OCI-LY7 (cell line): ENCODE data around the gene MAP3K21. TPM values are rescaled to one million over a fixed set of nuclear protein-coding genes. Genes with fewer than 3 reads are reported as not detected.

ENCODE experiments used
- BruUV-seq: library from RNA; stranded (reverse); fragments of 400-500 nt; replicated peaks from 2 replicates; lab custom pipeline; 2021; lab: Mats Ljungman, UMichigan
- CTCF ChIA-PET: fragments of 300-600 bp; sonication (Branson Sonifier 250); formaldehyde crosslinking; loops from one replicate; lab custom pipeline; 2022; ENCODE audit warnings: antibody characterized with exemption; ENCODE audit not compliant: unreplicated experiment; lab: Charles Lee
- POLR2A ChIA-PET: fragments of 300-600 bp; sonication (Branson Sonifier 250); formaldehyde crosslinking; loops from one replicate; lab custom pipeline; 2022; ENCODE audit warnings: antibody characterized with exemption; lab: Charles Lee
- DNase-seq: peaks from one replicate; pipeline ENCODE4 v3.0.0-alpha.2; 2015; ENCODE audit warnings: low spot score
- H2AFZ ChIP-seq: fragments of 200-600 bp; sonication (generic), shearing (Covaris generic); 2 replicates; pipeline ENCODE4 v1.6.1; 2014; ENCODE audit warnings: mild to moderate bottlenecking, antibody characterized with exemption, low read length, moderate library complexity
- H3K27ac ChIP-seq: fragments of 200-600 bp; sonication (generic); 2 replicates; pipeline ENCODE4 v1.5.1; 2014; ENCODE audit warnings: mixed run types, low read depth, mild to moderate bottlenecking, moderate library complexity, low read length, inconsistent platforms; ENCODE audit not compliant: poor library complexity, severe bottlenecking
- H3K36me3 ChIP-seq: fragments of 200-600 bp; sonication (generic); 2 replicates; pipeline ENCODE4 v1.6.1; 2014; ENCODE audit warnings: mild to moderate bottlenecking, antibody characterized with exemption, low read length, moderate library complexity, mixed read lengths; ENCODE audit not compliant: insufficient read depth
- H3K4me1 ChIP-seq: fragments of 200-600 bp; sonication (generic); 2 replicates; pipeline ENCODE4 v1.5.1; 2014; ENCODE audit warnings: mild to moderate bottlenecking, low read length; ENCODE audit not compliant: insufficient read depth, poor library complexity, severe bottlenecking
- H3K4me2 ChIP-seq: fragments of 200-600 bp; sonication (generic); 2 replicates; pipeline ENCODE4 v1.6.1; 2014; ENCODE audit warnings: mild to moderate bottlenecking, low read length
- H3K4me3 ChIP-seq: fragments of 200-600 bp; sonication (generic); 2 replicates; pipeline ENCODE4 v1.5.1; 2014; ENCODE audit warnings: mild to moderate bottlenecking, low read depth, low read length; ENCODE audit not compliant: poor library complexity, severe bottlenecking
- H3K79me2 ChIP-seq: fragments of 200-600 bp; sonication (generic); 2 replicates; pipeline ENCODE4 v1.6.1; 2016; ENCODE audit warnings: low read depth, mild to moderate bottlenecking, low read length, moderate library complexity, mixed read lengths; ENCODE audit not compliant: insufficient read depth
- H3K9me2 ChIP-seq: fragments of 200-600 bp; sonication (generic); 2 replicates; pipeline ENCODE4 v1.6.1; 2016; ENCODE audit warnings: mild to moderate bottlenecking, low read length, mixed read lengths; ENCODE audit not compliant: insufficient read depth
- H3K9me3 ChIP-seq: fragments of 200-600 bp; sonication (generic); 2 replicates; pipeline ENCODE4 v1.6.1; 2014; ENCODE audit warnings: mild to moderate bottlenecking, mixed run types, low read length, mixed read lengths
- H4K20me1 ChIP-seq: fragments of 200-600 bp; sonication (generic); 2 replicates; pipeline ENCODE4 v1.6.1; 2014; ENCODE audit warnings: mild to moderate bottlenecking, antibody characterized with exemption, low read length, moderate library complexity, mixed read lengths; ENCODE audit not compliant: insufficient read depth
- EZH2phosphoT487 ChIP-seq: fragments of 200-600 bp; sonication (generic); IDR thresholded peaks from 2 replicates; pipeline ENCODE4 v1.6.1; 2018; ENCODE audit warnings: low read depth, borderline replicate concordance, mild to moderate bottlenecking, mixed run types, antibody characterized with exemption, low read length, moderate library complexity, mixed read lengths
- intact Hi-C: fragments of 100-400 bp; cut with micrococcal nuclease; formaldehyde crosslinking; loops from one replicate; pipeline ENCODE4 v1.10.0; 2022; ENCODE audit not compliant: unreplicated experiment
- total RNA-seq, 2 experiments: library from RNA; depleted of rRNA in 1 of 2; stranded (reverse); fragments of >200 nt in 1 of 2; shearing (Covaris generic) in 1 of 2; gene quantifications; 2 replicates each; pipeline ENCODE4 v1.2.3, GENCODE V29; 2014 to 2022
- TF ChIP-seq, protein P1 (sequence below): fragments of 200-600 bp; sonication (generic); conservative IDR thresholded peaks from 2 replicates; pipeline ENCODE4 v1.5.1; 2014; ENCODE audit warnings: mild to moderate bottlenecking, antibody characterized with exemption, low read length, moderate library complexity, mixed read lengths

MAP3K21 gene
- total RNA-seq, 2 experiments from 2014 or later: 1.3 to 1.8 TPM

DNA sequence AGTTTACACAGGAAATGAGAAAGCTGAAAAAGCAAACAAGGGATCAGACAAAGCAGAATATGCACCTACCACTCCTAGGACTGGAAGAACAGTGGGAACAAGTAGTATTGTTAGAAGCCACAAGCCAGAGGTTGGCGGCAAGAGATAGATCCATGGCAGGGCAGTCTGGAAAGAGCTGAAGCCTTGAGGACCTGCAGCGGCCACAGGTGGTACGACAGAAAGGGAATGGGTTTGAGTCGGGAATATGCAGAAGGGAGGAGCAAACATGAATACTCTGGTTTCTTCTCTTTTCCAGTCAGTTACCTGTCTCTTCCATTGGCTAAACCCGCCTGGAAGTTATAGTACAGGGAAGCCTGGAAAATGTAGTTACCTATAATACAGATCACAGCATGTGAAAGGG is 28.1 kb upstream of the MAP3K21 start:
- CTCF ChIA-PET: no interaction called here
- no peaks in the 10 kb centered on the region for H3K36me3 ChIP-seq
- H3K4me3 ChIP-seq: no peak overlapping the region
- peaks cover 6% of the 10 kb centered on the region; the same call in 1 of the 2 replicates for H3K79me2 ChIP-seq
- no peak for DNase-seq
- no peak overlapping the region for H3K27ac ChIP-seq
- POLR2A ChIA-PET: no interaction called here
- intact Hi-C loops: no loop called here
- no peak overlapping the region for H2AFZ ChIP-seq
- TF ChIP-seq, protein P1, sequence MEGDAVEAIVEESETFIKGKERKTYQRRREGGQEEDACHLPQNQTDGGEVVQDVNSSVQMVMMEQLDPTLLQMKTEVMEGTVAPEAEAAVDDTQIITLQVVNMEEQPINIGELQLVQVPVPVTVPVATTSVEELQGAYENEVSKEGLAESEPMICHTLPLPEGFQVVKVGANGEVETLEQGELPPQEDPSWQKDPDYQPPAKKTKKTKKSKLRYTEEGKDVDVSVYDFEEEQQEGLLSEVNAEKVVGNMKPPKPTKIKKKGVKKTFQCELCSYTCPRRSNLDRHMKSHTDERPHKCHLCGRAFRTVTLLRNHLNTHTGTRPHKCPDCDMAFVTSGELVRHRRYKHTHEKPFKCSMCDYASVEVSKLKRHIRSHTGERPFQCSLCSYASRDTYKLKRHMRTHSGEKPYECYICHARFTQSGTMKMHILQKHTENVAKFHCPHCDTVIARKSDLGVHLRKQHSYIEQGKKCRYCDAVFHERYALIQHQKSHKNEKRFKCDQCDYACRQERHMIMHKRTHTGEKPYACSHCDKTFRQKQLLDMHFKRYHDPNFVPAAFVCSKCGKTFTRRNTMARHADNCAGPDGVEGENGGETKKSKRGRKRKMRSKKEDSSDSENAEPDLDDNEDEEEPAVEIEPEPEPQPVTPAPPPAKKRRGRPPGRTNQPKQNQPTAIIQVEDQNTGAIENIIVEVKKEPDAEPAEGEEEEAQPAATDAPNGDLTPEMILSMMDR: no peak
- no peak for TF ChIP-seq EZH2phosphoT487
- H4K20me1 ChIP-seq: peaks cover under 1% of the 10 kb centered on the region; the same call in 1 of the 2 replicates
- H3K9me2 ChIP-seq: no peaks in the 10 kb centered on the region
- 0 out of 2 replicates have a peak, but pooled peaks cover 6% of the 10 kb centered on the region for H3K9me3 ChIP-seq
- H3K4me1 ChIP-seq: peaks cover 12% of the 10 kb centered on the region
- H3K4me2 ChIP-seq: no peak overlapping the region
- BruUV-seq: no TSS peak

DNA sequence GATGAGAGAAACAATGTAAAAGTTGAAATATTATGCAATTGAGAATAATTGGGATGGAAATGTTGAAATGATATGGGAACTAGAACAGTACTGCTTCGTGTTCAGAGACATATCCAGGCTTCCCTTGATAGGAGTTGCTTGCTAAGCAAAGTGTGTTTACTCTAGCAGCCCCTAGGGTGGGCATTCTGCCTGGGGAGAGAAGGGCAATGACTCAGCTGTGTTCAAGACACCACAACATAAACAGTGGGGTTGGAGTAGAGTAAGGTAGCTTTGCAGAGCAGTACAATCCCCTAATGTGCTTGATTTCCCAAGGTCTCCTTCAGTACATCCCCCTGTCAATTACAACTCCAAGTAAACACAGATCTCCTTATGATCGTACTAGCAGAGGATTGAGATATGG is 27.2 kb upstream of the MAP3K21 start:
- H3K9me3 ChIP-seq: 0 out of 2 replicates have a peak, but pooled peaks cover 6% of the 10 kb centered on the region
- intact Hi-C loops: loop anchor here (5.0 kb wide), 1 partner anchor 92 kb away; no protein-coding TSS in a partner anchor
- POLR2A ChIA-PET: interaction anchor here (0.9 kb wide), 1 partner anchor 16 kb away, joined by 3 read pairs; no protein-coding TSS in a partner anchor

DNA sequence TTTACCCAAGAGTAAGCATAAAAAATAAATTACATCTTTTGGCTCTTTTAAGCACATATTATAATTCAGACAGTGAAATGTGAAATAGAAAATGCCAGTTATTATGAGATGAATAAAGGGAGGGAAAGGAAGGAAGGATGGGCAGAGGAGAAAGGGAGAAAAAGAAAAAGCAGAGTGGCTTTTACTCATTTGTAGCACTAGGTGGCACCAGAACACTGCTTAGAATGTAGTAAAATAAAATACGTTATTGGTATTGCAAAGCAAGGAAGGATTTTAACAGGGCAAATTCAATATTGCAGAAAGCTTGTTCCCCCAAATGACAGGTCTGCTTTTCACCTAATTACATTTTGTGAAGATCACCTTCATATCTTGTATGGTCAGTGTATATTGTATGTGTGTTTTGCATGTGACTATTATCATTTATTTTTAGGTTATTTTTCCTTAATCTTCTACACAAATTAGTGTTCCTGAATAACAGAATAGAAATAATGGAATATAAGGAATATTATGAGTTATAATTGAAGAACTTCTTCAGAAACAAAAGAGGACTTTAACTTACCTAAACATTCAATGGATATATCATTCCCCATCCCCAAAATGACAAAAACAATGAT is 22.9 kb upstream of the MAP3K21 start:
- DNase-seq: peak; percentile 55
- no peak overlapping the region for H2AFZ ChIP-seq
- CTCF ChIA-PET: no interaction called here

More for the DNA sequence above, 27.2 kb upstream of the MAP3K21 start:
- CTCF ChIA-PET: no interaction called here
- BruUV-seq: no TSS peak
- H2AFZ ChIP-seq: no peak overlapping the region
- no peaks in the 10 kb centered on the region for H3K36me3 ChIP-seq
- TF ChIP-seq EZH2phosphoT487: no peak
- no peak for DNase-seq
- H3K4me2 ChIP-seq: no peak overlapping the region
- no peaks in the 10 kb centered on the region for H3K79me2 ChIP-seq
- H3K4me3 ChIP-seq: no peak overlapping the region
- no peaks in the 10 kb centered on the region for H4K20me1 ChIP-seq
- H3K4me1 ChIP-seq: peaks cover 8% of the 10 kb centered on the region
- no peak overlapping the region for H3K27ac ChIP-seq
- H3K9me2 ChIP-seq: no peaks in the 10 kb centered on the region

More for the DNA sequence above, 22.9 kb upstream of the MAP3K21 start:
- POLR2A ChIA-PET: interaction anchor here (1.2 kb wide), 1 partner anchor 8 kb away, joined by 4 read pairs; no protein-coding TSS in a partner anchor
- intact Hi-C loops: loop anchor here (1.0 to 5.0 kb wide), 4 partner anchors 60 to 763 kb away; no protein-coding TSS in a partner anchor
- H3K4me2 ChIP-seq: no peak overlapping the region
- H3K27ac ChIP-seq: no peak overlapping the region
- H3K79me2 ChIP-seq: no peaks in the 10 kb centered on the region
- H3K9me2 ChIP-seq: no peaks in the 10 kb centered on the region
- BruUV-seq: no TSS peak
- H4K20me1 ChIP-seq: no peaks in the 10 kb centered on the region
- no peak for TF ChIP-seq EZH2phosphoT487
- TF ChIP-seq, protein P1: peak; percentile 89
- H3K4me3 ChIP-seq: no peak overlapping the region
- no peaks in the 10 kb centered on the region for H3K36me3 ChIP-seq
- H3K4me1 ChIP-seq: no peaks in the 10 kb centered on the region
- H3K9me3 ChIP-seq: 0 out of 2 replicates have a peak, but pooled peaks cover 6% of the 10 kb centered on the region
